HG03571 (cell line): ENCODE measurements around the gene SHISA9.

Experiments used
- ATAC-seq: cut with Tn5 transposase; IDR thresholded peaks from one replicate; pipeline ENCODE4 v1.9.1; 2021; ENCODE audit not compliant: unreplicated experiment

The SHISA9 gene

DNA sequence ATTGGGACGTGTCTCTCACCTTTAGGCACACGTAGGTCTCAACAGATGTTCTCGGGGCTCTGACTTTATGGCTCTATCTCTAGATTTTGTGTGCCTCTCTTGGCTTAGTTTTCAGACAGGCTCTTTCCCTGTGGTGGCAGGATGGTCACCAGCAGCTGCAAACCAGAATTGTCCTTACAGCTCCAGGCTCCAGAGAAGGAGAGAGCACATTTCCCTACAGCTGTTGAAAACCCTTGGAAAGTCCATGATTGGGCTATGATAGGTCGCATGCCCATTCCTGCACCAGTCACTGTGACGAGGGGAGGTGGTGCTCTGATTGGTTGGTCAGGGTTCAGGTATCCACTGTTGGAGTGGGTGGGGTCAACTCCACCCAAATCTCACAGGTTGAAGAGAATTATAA, 41.5 kb downstream of the SHISA9 start:
- ATAC-seq = no peak

DNA sequence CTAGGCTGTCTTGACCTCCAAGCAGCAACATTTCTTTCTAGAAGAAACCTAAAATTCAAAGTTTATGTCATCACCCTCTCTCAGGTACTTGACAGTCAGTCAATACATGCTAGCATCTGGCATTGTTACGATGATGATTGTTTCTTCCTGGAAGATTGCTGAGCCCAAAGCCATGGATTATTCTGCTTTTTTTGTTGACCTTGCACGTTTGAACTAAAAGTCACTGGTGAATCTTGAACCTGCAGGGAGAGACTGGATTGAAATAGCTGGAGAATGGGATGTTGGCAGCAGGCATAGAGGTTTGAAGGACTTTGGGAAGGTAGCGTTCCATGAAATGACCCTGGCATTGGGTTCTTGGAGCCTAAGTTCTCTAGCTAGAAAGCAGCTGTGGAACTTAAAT, 42.9 kb downstream of the SHISA9 start:
- ATAC-seq = no peak

DNA sequence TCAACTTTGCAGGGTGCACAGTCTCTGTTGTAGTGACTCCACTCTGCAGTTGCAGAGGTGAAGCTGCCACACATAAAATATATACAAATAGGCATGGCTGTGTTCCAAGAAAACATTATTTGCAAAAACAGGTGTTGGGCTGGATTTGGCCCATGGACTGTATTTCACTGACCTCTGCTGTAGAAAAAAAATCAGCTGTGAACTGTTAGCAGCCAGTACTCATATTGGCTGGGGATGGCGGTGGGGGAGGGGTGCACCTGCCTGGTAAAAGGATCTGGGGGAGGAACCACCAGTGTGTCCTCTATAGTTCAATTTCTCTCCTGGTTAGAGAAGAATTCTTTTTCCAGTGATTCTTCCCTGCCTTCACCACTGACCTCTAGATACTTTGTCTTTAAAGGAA, 50.0 kb downstream of the SHISA9 start:
- no peak for ATAC-seq

DNA sequence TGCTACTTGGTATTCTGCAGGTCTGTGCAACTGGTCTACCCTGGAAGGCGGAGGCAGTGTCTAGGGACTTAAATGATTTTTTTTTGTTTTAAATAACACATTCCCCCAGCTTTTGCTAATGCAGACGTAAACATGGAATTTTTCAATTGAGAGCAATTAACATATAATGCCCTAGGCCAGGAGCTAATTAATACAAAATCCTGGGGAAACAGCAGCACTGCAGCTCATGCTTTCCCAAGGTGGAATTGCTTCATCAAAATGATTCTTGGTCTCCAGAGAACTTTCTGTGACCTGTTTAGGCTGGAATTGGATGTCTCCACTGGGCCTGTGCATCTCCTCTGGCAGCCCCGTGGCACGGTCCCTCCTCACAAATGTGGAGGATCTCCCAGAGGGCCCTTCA, 50.6 kb downstream of the SHISA9 start:
- ATAC-seq = no peak

DNA sequence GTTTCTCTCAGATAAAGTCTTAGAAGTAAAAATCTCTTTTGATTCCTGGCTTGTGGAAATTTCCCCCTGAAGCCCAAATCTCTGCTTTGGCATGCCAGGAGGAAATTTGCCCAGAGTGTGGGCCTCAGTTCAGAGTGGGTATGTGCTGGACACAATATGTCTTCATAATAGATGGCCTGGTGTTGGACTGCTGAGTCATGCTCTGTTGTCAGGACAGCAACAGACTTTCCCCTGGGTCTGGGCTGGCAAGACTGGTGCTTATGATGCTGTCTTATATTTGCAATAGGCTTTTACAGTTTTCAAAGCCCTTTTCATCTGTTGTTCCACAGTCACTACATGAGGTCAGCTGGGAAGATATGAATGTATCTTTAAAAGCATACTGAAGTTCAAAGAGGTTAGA, 57.0 kb downstream of the SHISA9 start:
- ATAC-seq = no peak

DNA sequence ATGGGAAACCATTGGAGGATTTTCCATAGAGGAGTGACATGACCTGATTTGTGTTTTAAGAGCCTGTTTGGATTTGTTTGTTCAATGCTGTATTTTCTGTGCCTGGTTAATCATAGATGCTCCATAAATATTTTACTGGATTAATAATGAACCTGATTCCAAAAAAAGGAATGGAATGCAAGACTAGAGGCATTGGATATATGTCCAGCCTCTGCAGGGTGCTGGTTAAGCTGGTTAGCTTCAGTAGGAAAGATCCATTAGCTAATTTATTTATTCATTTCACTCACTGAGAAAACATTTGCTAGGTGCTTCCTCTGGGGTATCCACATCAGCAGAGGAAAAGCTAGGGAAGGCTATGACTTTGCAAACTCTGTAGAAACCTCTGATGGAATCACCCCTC, 57.7 kb downstream of the SHISA9 start:
- no peak for ATAC-seq

DNA sequence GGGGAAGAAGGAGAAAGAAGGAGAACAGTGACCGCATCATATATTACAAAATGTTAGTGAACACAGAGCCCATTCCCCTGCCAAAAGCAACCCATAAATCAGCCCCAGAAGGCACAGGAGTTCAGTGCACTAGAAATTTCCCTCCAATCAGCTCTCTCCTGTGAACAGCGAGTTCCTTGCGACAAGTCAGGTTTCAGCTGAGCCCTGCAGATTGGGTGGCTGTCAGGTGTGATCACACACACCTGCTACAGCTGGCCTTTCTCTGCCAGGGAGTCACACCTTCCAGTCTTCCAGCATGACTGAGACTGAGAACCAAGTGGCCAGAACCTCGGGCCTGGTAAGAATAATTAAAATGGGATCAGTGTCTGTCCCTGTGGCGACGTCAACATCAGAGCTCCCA, 60.2 kb downstream of the SHISA9 start:
- ATAC-seq = no peak

DNA sequence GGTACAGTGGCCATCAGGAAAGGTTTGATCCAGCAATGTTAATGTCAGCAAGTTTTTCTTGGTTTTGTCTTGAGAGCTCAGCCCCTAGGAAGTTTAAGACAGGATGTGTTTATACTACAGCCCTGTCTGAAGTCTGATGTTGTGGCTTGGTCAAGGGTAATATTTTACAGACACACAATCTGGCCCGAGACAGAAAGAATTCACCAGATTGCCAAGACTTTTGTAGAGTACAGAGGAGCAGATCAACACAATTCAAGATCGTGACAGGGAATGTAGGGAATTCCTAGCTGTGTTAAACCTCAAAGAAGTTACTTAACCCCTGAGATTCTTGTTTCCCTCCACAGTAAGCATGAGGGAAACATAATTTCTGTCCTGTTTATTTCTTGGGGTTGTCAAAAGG, 63.1 kb downstream of the SHISA9 start:
- no peak for ATAC-seq

DNA sequence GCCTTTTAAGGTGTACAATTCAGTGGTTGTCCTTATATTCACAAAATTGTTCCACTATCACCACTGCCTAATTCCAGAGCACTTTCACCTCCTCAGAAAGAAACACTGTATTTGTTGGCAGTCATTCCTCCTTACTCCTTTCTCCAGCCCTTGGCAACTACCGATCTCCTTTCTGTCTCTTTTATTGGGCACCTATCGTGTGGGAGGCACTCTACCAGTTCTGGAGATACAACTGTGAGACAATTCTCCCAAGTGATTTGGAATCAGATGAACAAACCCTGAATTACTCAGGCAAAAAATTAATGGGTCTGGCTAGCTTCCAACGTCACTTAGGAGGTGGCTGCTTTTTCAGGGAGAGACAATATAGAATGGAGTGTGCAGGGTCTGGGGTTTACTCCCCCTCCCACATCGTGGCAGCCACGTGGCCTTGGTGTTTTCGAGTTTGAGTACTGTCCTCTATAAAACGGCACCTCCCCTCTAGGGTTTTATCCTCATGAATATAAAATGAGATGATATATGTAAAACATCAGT, 63.9 kb downstream of the SHISA9 start:
- no peak for ATAC-seq

DNA sequence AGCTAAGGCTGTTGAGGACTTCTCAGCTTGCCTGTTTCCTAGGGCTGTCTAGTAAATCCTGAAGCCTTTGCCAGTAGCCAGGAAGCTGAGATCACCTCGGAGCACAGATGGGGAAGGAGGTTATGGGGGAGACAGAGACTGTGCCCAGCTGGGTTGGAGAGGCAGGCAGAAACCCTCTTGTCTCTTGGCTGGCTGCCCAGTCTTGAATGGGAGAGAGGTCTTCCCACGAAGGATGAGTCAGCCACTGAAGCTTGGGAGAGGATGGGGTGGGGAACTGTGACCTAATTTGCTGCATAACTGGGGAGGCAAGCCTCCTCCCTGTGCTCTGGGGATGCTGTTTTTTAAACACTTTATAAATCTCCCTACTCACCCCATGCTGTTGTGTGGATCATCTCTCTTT, 69.8 kb downstream of the SHISA9 start:
- ATAC-seq = no peak

DNA sequence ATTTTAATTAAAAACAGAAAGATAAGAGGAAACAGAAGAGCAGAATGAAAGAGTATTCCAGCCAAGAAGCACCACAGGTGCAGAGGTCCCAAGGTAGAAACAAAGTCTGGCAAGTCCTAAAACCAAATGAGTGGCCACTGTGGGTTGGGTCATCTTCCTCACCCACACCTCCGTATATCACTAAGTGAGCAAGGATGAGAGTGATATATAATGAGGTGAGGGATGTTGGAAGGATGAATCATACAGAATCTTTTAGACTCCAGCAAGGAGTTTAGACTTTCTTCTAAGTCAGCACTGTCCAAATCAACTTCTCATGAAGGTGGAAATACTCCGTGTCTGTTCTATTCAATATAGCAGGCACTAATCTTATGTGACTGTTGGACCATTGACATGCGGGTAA, 70.8 kb downstream of the SHISA9 start:
- no peak for ATAC-seq

DNA sequence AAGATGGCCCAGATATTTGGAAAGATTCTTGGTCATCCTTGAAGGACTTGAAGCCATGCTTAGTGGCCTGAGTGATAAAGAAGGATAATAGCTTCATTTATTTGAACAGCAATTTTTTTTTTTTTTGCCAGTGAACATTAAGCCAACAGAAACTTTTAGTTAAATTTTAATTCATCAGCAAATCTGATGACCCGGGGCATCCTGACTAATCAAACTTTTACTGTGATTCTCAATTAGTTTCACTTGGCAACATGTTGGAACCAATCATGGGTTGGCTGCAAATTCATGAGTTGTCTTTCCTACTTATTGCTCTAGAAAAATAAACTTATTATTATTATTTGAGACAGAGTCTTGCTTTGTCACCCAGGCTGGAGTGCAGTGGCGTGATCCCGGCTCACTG, 74.4 kb downstream of the SHISA9 start:
- no peak for ATAC-seq

DNA sequence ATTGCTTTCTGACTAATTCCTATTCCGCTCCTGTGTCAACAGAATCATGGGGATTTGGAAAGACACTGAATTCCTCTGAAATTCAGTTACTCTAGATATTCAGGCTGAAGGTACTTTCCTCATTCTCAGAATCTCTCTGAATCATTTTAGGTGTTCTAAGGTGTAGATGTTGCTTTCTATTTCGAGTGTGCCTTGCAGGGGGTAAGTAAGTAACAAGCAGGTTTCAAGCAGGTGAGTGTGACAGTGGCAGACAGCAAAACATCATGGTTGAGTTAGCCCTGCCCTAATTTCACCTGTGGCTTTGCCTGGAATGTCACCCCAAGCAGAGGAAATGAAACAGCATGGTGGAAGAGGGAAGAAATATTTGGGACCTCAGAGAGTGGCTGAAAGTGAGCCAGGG, 75.1 kb downstream of the SHISA9 start:
- ATAC-seq = no peak

DNA sequence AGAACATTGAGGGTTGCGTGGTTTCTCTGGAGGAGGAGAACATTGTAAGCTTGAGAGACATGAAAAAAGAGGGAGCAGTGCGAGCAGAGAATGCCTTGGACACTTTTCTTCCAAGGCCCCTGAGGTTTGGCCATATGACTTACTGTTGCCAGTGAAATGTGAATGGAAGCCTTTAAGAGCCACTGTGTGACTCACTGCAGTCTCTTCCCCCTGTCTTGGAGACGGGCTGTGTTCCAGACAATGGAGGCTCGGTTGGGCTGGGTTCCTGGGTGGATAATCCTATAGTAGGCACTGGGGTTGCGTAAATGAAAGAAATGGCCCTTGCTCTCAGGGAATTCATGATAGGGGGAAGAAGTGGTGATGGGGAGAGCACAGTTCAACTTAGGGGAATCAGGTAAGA, 75.5 kb downstream of the SHISA9 start:
- no peak for ATAC-seq

DNA sequence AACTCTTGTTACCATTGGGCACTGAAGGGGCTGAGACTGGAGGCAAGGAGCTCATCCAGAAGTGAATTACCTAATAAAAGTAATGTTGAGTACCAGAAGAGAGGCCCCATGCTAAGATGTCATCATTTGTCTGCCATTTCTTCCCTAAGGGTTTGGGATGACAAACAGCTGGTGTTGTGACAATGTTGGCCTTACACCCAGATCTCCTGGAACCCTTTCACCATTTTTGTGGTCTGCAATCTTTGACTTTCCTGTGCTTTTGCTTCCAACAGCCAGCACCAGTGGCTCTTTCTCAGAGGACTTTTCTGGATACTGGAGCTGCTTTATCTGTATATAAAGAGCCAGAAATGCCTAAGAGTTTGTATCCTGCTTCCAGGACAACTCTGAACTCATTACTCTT, 84.1 kb downstream of the SHISA9 start:
- ATAC-seq = no peak

DNA sequence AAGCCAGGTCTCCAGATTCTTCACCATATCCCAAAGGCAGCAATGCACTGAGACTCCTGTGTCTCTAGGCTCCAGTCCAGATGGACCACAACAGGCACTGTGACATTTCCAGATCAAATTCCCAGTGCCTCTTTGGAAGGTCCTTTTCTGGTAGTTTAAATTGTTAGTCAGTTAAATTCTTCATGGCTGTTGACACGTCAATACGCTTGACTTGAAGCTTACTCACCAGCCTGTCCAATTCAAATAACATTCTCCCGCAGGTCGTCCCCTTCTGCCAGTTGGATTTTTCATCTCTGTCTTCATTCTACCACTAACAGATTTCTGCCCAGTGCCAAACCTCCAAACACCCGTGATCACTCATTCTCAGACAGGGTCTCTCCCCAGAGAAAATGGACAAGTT, 86.7 kb downstream of the SHISA9 start:
- no peak for ATAC-seq

DNA sequence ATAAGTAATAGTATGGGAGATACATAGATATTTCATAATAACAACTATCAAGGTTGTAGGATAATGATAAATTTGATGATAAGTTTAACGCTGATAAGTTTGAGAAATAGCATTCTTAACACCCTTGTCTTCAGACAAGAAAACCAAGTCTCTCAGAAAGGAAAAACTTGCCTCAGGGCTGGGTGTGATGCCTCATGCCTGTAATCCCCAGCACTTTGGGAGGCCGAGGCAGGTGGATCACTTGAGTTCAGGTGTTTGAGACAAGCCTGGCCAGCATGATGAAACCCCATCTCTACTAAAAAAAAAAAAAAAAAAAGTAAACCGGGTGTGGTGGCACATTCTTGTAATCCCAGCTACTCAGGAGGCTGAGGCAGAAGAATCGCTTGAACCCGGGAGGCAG, 90.7 kb downstream of the SHISA9 start:
- no peak for ATAC-seq

DNA sequence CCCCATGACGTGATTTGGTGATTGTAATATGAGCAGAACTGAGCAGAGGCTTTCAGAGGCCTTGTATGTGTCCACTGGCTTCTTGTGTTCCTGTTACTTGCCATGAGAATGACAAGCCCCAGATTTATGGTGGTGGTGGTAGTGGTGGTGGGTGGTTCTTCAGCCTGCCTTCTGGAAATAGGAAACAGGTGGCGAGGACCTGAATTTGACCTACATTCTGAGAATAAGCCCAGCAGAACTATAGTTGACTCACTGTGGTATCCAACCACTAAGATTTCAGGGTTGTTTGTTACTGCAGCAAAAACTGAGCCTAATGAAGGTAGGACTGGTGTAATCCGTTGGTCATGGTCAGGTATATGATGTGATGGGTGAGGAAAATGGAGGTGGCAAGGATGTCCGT, 93.0 kb downstream of the SHISA9 start:
- ATAC-seq = no peak

DNA sequence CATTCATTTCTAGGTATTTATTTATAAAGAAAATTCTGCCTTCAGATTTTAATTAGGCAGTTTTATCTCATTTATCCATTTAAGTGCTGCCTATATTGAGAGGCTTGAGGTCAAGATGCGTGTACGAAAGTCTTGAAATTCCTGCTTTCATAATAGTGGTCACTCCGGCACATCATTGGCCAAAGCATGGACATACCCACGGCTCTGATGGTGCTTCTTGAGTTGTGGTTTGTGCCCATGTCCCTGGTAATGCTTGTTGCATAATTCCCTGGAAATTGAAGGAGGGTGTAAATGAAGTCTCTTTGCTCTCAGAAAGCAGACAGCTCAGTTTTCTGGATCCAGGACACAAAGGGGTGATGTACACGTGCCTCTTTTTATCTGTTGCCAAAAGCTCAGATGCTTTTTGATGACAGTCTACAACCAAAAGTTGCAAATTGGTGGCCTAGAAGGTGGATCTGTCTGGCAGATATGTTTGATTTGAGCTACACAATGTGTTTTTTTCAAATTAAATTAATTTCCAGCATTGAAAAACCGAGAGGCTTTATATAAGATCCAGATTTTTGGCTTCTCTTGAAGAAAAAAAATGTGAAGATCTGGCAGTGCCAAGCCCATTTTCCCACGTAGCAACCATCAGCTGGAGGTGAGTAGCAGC, 94.4 kb downstream of the SHISA9 start:
- no peak for ATAC-seq

DNA sequence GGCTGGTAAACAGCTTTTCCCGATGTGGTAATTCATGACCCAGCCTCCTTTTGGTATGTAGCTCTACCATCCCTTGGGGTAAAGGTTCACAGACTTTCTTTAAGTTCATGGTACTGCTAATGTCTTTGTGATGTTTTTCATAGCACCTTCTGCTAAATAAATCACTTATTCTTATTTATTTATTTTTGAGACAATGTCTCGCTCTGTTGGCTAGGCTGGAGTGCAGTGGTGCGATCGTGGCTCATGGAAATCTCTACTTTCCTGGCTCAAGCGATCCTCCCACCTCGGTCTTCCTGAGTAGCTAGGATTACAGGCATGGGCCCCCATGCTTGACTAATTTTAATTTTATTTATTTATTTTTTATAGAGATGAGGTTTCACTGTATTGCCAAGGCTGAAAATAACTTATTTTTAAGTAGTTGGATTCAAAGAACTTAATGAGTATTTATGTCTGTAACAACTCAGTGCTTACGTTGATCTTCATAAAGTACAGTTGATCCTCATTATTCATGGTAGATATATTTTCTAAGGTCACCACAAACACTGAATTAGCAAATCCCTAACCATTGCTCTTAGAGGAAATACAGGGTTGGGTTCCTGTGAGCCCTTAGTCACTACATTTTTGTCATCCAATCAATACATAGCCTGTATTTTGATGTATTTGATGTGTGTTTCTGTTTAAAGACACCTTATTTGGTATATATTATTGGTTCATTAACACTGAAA, 97.1 kb downstream of the SHISA9 start:
- no peak for ATAC-seq

DNA sequence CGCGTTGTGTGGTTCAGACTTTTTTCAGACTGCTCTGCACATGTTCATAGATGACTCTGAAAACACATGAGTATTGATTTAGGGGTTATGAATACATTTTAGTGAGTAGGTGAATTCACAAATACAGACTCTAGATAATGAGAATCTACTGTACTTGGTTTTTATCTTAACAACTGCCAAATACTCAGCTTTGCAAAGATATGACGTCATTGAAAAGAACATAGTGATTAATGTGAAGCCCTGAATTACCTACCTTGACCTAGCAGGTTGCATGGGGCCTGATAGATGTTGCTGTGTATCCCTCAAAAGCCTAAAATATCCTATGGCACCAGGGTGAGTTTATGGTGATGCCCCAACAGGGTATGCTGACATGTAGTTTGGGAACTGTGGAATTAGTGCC, 98.0 kb downstream of the SHISA9 start:
- ATAC-seq = no peak

DNA sequence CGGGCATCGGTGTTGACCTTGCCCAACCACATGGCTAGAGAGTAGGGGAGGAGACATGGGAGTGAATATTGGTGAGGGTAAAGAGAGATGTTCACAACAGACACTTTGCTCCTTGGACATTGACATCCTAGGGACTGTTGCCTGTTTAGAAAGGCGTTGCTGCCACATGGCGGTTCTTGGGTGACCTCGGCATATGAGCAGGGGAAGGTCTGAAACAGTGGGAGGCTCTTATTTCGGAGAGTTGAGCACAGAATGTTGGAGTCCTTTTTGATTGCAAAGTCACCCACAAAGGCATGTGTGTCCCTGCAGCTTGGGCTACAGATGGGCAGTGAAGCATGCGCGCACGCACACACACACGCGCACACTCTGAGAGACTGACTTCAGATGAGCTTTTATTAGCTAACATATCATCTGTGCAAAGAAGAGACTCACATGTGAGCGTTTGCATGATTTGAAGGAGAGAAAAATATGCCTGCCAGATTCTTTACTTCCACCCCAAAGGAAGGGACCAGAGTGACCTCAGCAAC, 104.4 kb downstream of the SHISA9 start:
- no peak for ATAC-seq

DNA sequence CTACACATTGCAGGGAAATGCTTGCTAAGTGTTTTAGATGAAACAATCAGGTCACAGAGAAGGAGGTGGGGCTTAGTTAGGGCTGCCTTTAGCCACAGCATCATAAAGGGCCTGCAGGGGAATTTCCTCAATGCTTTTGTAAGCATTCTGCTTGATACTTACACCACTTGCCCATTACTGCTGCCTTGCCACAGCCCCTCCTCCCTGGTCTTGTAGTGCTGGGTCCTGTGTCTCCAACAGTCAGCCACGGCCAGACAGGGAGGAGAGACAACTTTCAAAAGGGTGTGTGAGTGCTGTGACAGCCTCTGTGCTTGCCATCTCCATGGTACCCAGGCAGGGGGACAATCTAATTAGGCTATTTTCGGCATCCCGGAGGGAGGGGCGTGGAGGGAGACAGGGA, 111.2 kb downstream of the SHISA9 start:
- no peak for ATAC-seq
